Prostate gland (tissue), 2 donors: Measurements from ENCODE around the gene HKDC1.

Experiments used
- CTCF ChIP-seq, 4 experiments: fragments of 200-600 bp in 2 of 4; fragments of 450-650 bp in 2 of 4; sonication (generic) in 2 of 4; IDR thresholded peaks; 1 replicate in 3 of 4; 2 replicates in 1 of 4; pipeline ENCODE4 v1.5.1; 2016 to 2019; ENCODE audit warnings: antibody characterized with exemption in 4 of 4, mild to moderate bottlenecking in 2 of 4, moderate library complexity in 2 of 4
- POLR2A ChIP-seq: fragments of 450-650 bp; IDR thresholded peaks from one replicate; pipeline ENCODE4 v1.6.1; 2016; ENCODE audit warnings: antibody characterized with exemption, mild to moderate bottlenecking

DNA sequence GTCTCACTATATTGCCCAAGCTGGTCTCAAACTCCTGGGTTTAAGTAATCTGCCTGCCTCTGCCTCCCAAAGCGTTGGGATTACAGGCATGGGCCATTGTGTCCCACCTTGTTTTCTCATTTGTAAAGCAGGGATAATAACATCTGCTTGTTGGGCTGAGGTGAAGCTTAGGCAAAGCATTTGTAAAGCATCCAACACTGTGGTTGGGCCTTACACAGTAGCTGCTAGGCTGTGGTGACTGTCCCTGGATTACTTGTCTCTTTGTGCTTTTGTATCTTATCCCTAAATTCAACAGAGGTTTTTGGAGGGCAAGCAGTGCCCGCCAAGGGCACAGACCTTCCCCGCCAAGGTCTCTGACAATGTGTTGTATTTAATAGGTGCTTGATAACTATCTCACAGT lies 14.3 kb downstream of the HKDC1 start:
- TF ChIP-seq CTCF (IDR thresholded peaks at IDR 0.05) (no peak), POLR2A (no peak)
